SU-DHL-6 (cell line): ENCODE measurements around the gene ITPRIP.

Source experiments
- H2AFZ ChIP-seq: fragments of 200-600 bp; sonication (generic); 2 replicates; pipeline ENCODE4 v1.6.1; 2014; ENCODE audit warnings: low read depth, mild to moderate bottlenecking, moderate library complexity, mixed read lengths, antibody characterized with exemption, low read length; ENCODE audit not compliant: severe bottlenecking
- H3F3A ChIP-seq: fragments of 200-600 bp; shearing (Covaris generic); 2 replicates; pipeline ENCODE4 v1.6.0; 2016; ENCODE audit warnings: antibody characterized with exemption, mild to moderate bottlenecking; ENCODE audit not compliant: insufficient read depth
- H3K27ac ChIP-seq: fragments of 200-600 bp; sonication (generic); 2 replicates; pipeline ENCODE4 v1.5.1; 2016; ENCODE audit warnings: low read depth, mild to moderate bottlenecking, low read length, moderate library complexity, mixed read lengths
- H3K27me3 ChIP-seq: fragments of 200-600 bp; sonication (generic), shearing (Covaris generic); 2 replicates; pipeline ENCODE4 v1.6.0; 2014; ENCODE audit warnings: mild to moderate bottlenecking, low read length
- H3K36me3 ChIP-seq: fragments of 200-600 bp; sonication (generic); 2 replicates; pipeline ENCODE4 v1.6.1; 2014; ENCODE audit warnings: mild to moderate bottlenecking, low read length, mixed read lengths
- H3K4me2 ChIP-seq: fragments of 300-600, 200-600 bp; shearing (Covaris generic), sonication (generic); 2 replicates; pipeline ENCODE4 v1.6.0; 2014; ENCODE audit warnings: low read length, low read depth, mild to moderate bottlenecking; ENCODE audit not compliant: poor library complexity, severe bottlenecking
- H3K4me3 ChIP-seq: fragments of 200-600 bp; sonication (generic); 2 replicates; pipeline ENCODE4 v1.5.1; 2014; ENCODE audit warnings: antibody characterized with exemption, low read length, mild to moderate bottlenecking, mixed read lengths; ENCODE audit not compliant: insufficient read depth, poor library complexity, severe bottlenecking
- H3K79me2 ChIP-seq: fragments of 200-600 bp; sonication (generic); 2 replicates; pipeline ENCODE4 v1.6.1; 2014; ENCODE audit warnings: mild to moderate bottlenecking, low read length, moderate library complexity; ENCODE audit not compliant: insufficient read depth
- H3K9ac ChIP-seq: fragments of 200-600 bp; sonication (generic); 2 replicates; pipeline ENCODE4 v1.7.0; 2014; ENCODE audit warnings: mild to moderate bottlenecking, low read length
- H3K9me2 ChIP-seq: fragments of 200-600 bp; sonication (generic); replicated peaks from 2 replicates; pipeline ENCODE4 v1.6.1; 2014; ENCODE audit warnings: low read length; ENCODE audit not compliant: insufficient read depth
- H3K9me3 ChIP-seq: fragments of 200-600 bp; sonication (generic); 2 replicates; pipeline ENCODE4 v1.6.1; 2014; ENCODE audit warnings: low read length, mixed read lengths; ENCODE audit not compliant: insufficient read depth
- H4K20me1 ChIP-seq: fragments of 200-600 bp; sonication (generic); 2 replicates; pipeline ENCODE4 v1.6.1; 2014; ENCODE audit warnings: low read depth, mild to moderate bottlenecking, antibody characterized with exemption, low read length, moderate library complexity, mixed read lengths
- EZH2phosphoT487 ChIP-seq: fragments of 200-600 bp; sonication (generic), shearing (Covaris generic); conservative IDR thresholded peaks from 2 replicates; pipeline ENCODE4 v1.6.1; 2018; ENCODE audit warnings: mild to moderate bottlenecking, antibody characterized with exemption, low read length, moderate library complexity, mixed read lengths
- TF ChIP-seq, protein P1 (sequence below): fragments of 200-600 bp; sonication (generic); IDR thresholded peaks from one replicate; pipeline ENCODE4 v1.5.1; 2017; ENCODE audit warnings: antibody characterized with exemption, mild to moderate bottlenecking, low read length, moderate library complexity; ENCODE audit not compliant: insufficient read depth, poor library complexity, severe bottlenecking

ITPRIP gene

DNA sequence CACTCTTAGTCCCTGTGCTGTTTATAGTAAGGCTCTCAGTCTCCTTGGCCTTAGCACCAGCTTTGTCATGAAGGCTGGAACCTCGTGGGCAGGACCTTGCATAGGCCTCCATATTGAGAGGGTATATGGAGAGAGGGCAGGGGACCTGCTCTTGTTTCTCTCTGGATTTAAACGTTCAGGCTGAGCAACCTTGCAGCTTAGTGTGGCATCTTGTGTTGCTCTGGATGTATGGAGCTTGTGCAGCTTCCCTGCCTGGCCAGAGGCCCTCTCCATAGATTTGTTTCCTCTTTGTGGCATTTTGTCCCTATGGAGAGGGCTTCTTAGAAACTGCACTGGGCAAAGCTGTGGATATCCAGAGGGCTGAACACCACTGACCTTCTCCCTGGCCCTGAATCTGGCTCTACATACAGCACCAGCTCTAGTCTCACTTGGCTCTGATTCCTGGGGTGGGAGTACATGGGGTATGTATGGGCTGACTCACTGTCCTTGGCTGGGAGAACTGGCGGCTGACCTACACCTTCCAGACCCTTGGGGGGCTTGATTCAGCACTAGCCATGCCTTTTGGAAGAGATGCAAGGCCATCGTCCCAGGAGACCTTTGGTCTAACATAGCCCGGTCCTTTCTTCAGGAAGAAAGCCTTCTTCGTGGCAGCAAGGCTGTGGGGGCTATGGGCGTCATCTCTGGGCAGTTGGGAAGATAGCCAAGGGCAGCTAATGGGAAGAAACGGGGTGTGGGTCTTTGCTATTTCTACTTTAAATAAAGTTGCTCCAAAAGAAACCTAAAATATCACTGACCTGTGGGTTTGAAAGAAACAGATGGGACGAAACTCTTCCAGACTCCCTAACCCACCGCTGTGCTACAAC lies 30.5 kb downstream of the ITPRIP start:
- H3K9ac ChIP-seq, result no peak overlapping the region
- no peak overlapping the region for H3K27ac ChIP-seq
- H2AFZ ChIP-seq, result no peak overlapping the region
- no peak overlapping the region for H3K4me3 ChIP-seq
- TF ChIP-seq EZH2phosphoT487, result no peak
- TF ChIP-seq, protein P1, sequence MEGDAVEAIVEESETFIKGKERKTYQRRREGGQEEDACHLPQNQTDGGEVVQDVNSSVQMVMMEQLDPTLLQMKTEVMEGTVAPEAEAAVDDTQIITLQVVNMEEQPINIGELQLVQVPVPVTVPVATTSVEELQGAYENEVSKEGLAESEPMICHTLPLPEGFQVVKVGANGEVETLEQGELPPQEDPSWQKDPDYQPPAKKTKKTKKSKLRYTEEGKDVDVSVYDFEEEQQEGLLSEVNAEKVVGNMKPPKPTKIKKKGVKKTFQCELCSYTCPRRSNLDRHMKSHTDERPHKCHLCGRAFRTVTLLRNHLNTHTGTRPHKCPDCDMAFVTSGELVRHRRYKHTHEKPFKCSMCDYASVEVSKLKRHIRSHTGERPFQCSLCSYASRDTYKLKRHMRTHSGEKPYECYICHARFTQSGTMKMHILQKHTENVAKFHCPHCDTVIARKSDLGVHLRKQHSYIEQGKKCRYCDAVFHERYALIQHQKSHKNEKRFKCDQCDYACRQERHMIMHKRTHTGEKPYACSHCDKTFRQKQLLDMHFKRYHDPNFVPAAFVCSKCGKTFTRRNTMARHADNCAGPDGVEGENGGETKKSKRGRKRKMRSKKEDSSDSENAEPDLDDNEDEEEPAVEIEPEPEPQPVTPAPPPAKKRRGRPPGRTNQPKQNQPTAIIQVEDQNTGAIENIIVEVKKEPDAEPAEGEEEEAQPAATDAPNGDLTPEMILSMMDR, result no peak
- H3K9me3 ChIP-seq, result no peaks in the 10 kb centered on the region
- no peaks in the 10 kb centered on the region; the same call in 1 of the 2 replicates for H4K20me1 ChIP-seq
- no peaks in the 10 kb centered on the region for H3K9me2 ChIP-seq
- H3K4me2 ChIP-seq, result no peak overlapping the region
- H3K36me3 ChIP-seq, result no peaks in the 10 kb centered on the region
- no peaks in the 10 kb centered on the region for H3K27me3 ChIP-seq
- H3F3A ChIP-seq, result no peaks in the 10 kb centered on the region; the same call in 1 of the 2 replicates
- H3K79me2 ChIP-seq, result no peaks in the 10 kb centered on the region

DNA sequence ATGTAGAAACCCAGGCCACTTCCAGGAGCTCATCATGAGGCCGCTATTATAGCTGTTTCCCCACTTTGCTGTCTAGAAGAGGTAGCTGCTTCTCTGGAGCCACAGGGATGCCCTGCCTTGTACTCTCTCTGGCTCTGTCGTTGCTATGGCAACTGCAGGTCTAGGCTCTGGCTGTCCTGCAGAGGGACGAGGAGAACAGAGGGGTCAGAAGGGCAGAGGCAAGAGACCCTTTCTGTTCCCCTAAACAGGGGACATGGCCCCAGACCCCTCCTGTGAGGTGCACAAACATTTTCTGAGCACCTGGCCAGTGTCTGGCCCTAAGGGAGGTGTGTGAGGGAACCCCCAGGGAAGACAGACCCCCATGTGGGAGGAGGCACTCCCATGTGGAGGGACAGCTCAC lies 31.4 kb downstream of the ITPRIP start:
- Histone ChIP-seq H2AFZ (no peak overlapping the region), H3K9me2 (no peaks in the 10 kb centered on the region), H3K9me3 (no peaks in the 10 kb centered on the region), H3K36me3 (no peaks in the 10 kb centered on the region), H3K27me3 (no peaks in the 10 kb centered on the region), H3K4me3 (no peak overlapping the region), H3K9ac (no peak overlapping the region), H3K27ac (no peak overlapping the region), H3K79me2 (no peaks in the 10 kb centered on the region), H4K20me1 (no peaks in the 10 kb centered on the region; the same call in 1 of the 2 replicates), H3K4me2 (no peak overlapping the region), H3F3A (no peaks in the 10 kb centered on the region; the same call in 1 of the 2 replicates)
- TF ChIP-seq, protein P1, result no peak
- TF ChIP-seq EZH2phosphoT487, result no peak

DNA sequence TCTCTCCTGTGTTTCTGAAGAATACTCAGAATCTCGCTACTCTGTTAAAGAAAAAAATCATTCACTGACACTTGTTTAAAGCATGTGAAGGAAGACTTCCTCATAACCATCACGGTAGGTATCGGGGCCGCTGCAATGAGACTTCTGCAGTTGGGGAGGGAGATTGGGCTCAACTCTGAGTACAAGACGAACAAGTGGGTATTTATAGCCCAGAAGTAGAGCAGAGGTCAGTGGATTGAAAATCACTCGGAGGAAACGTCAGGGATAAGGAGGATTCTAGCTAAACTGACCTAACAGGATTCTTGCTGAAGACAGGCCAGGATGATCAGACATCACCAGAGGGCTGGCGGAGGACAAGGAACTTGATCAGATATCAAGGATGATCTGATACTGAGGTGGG lies 33.3 kb downstream of the ITPRIP start:
- Histone ChIP-seq H3K9me2 (no peaks in the 10 kb centered on the region), H3K9me3 (no peaks in the 10 kb centered on the region), H3F3A (no peaks in the 10 kb centered on the region; the same call in 1 of the 2 replicates), H3K4me3 (no peak overlapping the region), H3K27me3 (no peaks in the 10 kb centered on the region), H3K27ac (no peak overlapping the region), H3K79me2 (no peaks in the 10 kb centered on the region), H3K9ac (no peak overlapping the region), H4K20me1 (no peaks in the 10 kb centered on the region), H2AFZ (no peak overlapping the region), H3K36me3 (no peaks in the 10 kb centered on the region), H3K4me2 (no peak overlapping the region)
- TF ChIP-seq EZH2phosphoT487, result no peak
- TF ChIP-seq, protein P1, result no peak
